Prostate gland (tissue), 2 donors: ENCODE data around the gene CNN3.

Source experiments
- CTCF ChIP-seq, 4 experiments: fragments of 200-600 bp in 2 of 4; fragments of 450-650 bp in 2 of 4; sonication (generic) in 2 of 4; IDR thresholded peaks; 1 replicate in 3 of 4; 2 replicates in 1 of 4; pipeline ENCODE4 v1.5.1; 2016 to 2019; ENCODE audit warnings: antibody characterized with exemption in 4 of 4, mild to moderate bottlenecking in 2 of 4, moderate library complexity in 2 of 4
- POLR2A ChIP-seq: fragments of 450-650 bp; IDR thresholded peaks from one replicate; pipeline ENCODE4 v1.6.1; 2016; ENCODE audit warnings: antibody characterized with exemption, mild to moderate bottlenecking
- POLR2AphosphoS5 ChIP-seq: sonication (generic); formaldehyde crosslinking; IDR thresholded peaks from one replicate; pipeline ENCODE4 v1.6.1; 2017; ENCODE audit warnings: antibody characterized with exemption

GRCh38 chr1:94906382-94906781 is 20.5 kb downstream of the CNN3 start:
- TF ChIP-seq CTCF (IDR thresholded peaks at IDR 0.05), result no peak
- no peak for TF ChIP-seq POLR2A
- TF ChIP-seq POLR2AphosphoS5, result no peak
